Mesendoderm (in vitro differentiated cells): Measurements from ENCODE around the gene GABRB3.

Experiments
- DNase-seq: peaks from one replicate; pipeline ENCODE4 v3.0.0; 2013
- H2AK5ac ChIP-seq: 2 replicates; pipeline ENCODE4 v1.6.1; 2013; ENCODE audit warnings: low read length, inconsistent platforms
- H2BK120ac ChIP-seq: 2 replicates; pipeline ENCODE4 v1.6.1; 2013; ENCODE audit warnings: low read depth, mild to moderate bottlenecking, low read length, moderate library complexity, mixed read lengths
- H2BK15ac ChIP-seq: replicated peaks from 2 replicates; pipeline ENCODE4 v1.6.1; 2013; ENCODE audit warnings: low read depth, mild to moderate bottlenecking, moderate library complexity
- H2BK5ac ChIP-seq: 2 replicates; pipeline ENCODE4 v1.6.1; 2013; ENCODE audit warnings: low read length, inconsistent platforms
- H3K18ac ChIP-seq: 2 replicates; pipeline ENCODE4 v1.6.1; 2013; ENCODE audit warnings: mild to moderate bottlenecking, low read length, mixed read lengths
- H3K23ac ChIP-seq: one replicate; pipeline ENCODE4 v1.6.1; 2013; ENCODE audit warnings: low read length
- H3K27ac ChIP-seq: 2 replicates; pipeline ENCODE4 v1.5.1; 2013; ENCODE audit warnings: low read depth, mild to moderate bottlenecking, inconsistent platforms, low read length, moderate library complexity
- H3K27me3 ChIP-seq: 2 replicates; pipeline ENCODE4 v1.6.1; 2013; ENCODE audit warnings: low read length, control low read depth, mild to moderate bottlenecking, inconsistent platforms; ENCODE audit not compliant: insufficient read depth, poor library complexity
- H3K36me3 ChIP-seq: 2 replicates; pipeline ENCODE4 v1.6.1; 2013; ENCODE audit warnings: low read length, inconsistent platforms; ENCODE audit not compliant: control insufficient read depth, insufficient read depth
- H3K4ac ChIP-seq: one replicate; pipeline ENCODE4 v1.6.1; 2013; ENCODE audit warnings: low read depth, mild to moderate bottlenecking, low read length, moderate library complexity
- H3K4me1 ChIP-seq: 2 replicates; pipeline ENCODE4 v1.6.1; 2013; ENCODE audit warnings: low read depth, low read length, inconsistent platforms; ENCODE audit not compliant: control insufficient read depth
- H3K4me2 ChIP-seq: 2 replicates; pipeline ENCODE4 v1.6.1; 2013; ENCODE audit warnings: low read length
- H3K4me3 ChIP-seq: 2 replicates; pipeline ENCODE4 v1.5.1; 2013; ENCODE audit warnings: mild to moderate bottlenecking, low read length
- H3K56ac ChIP-seq: one replicate; pipeline ENCODE4 v1.6.1; 2013; ENCODE audit warnings: low read length
- H3K79me1 ChIP-seq: 2 replicates; pipeline ENCODE4 v1.6.1; 2013; ENCODE audit warnings: low read length, inconsistent platforms
- H3K79me2 ChIP-seq: 2 replicates; pipeline ENCODE4 v1.6.1; 2013; ENCODE audit warnings: mild to moderate bottlenecking, low read length; ENCODE audit not compliant: control insufficient read depth, insufficient read depth
- H3K9ac ChIP-seq: 2 replicates; pipeline ENCODE4 v1.6.1; 2013; ENCODE audit warnings: low read length, inconsistent platforms
- H4K5ac ChIP-seq: one replicate; pipeline ENCODE4 v1.6.1; 2013; ENCODE audit warnings: low read length
- H4K8ac ChIP-seq: one replicate; pipeline ENCODE4 v1.6.1; 2013; ENCODE audit warnings: low read depth, mild to moderate bottlenecking, control low read depth, low read length, moderate library complexity
- WGBS: extraction: QIAGEN DNeasy Blood & Tissue Kit; methylation state at CpG from one replicate; pipeline ENCODE4 v1.1.7; 2013; ENCODE audit warnings: low lambda C conversion rate, missing lambda C conversion rate; ENCODE audit not compliant: insufficient coverage; ENCODE audit errors: extremely low coverage; 5-methylcytosine and 5-hydroxymethylcytosine counted together

GABRB3 gene

DNA sequence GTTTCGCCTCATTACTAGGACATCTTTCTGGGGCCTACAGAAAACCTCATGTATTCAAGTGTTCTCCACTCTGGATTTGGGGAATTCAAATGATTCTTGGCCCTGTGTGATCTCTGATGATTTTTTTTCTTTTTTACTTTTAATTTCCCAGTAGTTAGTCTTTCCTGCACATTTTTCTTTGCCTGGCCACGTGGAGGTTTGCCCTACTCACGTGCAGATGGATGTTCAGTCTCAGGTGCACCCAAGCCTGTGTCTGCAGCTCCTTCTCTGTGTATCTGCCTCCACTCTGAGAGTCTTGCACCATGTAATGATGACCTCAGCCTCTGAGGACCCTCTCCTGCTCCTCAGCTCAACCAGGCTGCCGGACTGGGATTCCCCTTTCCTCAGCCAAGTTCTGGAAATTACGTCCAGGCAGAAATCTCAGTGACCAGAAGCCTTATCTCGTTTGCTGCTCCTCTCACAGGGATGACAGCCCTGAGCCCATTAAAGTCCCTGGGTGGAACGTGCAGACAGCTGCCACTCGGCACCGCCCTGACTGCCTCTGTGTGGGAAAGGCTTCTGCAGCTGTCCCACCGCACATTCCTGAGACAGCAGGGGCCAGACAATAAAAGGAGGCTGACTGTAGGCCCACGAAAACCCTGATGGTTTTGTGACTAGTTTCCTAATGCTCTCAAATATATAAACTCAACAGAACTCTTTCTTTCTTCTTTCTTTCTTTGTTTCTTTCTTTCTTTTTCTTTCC is 31.4 kb upstream of the GABRB3 start:
- Histone ChIP-seq H3K4me3 (no peak overlapping the region), H2BK15ac (no peak overlapping the region), H3K4me2 (no peak overlapping the region), H3K36me3 (no peaks in the 10 kb centered on the region), H4K5ac (no peak overlapping the region), H3K27me3 (no peaks in the 10 kb centered on the region), H3K9ac (no peak overlapping the region), H3K79me2 (no peaks in the 10 kb centered on the region), H3K79me1 (no peaks in the 10 kb centered on the region), H3K27ac (no peak overlapping the region), H2BK5ac (no peak overlapping the region), H3K23ac (no peak overlapping the region), H3K56ac (no peak overlapping the region), H2BK120ac (no peak overlapping the region), H4K8ac (no peak overlapping the region), H3K4me1 (no peaks in the 10 kb centered on the region), H3K4ac (peak overlapping the region; percentile 59), H2AK5ac (no peak overlapping the region), H3K18ac (no peak overlapping the region)
- DNase-seq: peak; percentile 1
- no CpG with 5 or more reads among the region's 11 CpGs for WGBS

DNA sequence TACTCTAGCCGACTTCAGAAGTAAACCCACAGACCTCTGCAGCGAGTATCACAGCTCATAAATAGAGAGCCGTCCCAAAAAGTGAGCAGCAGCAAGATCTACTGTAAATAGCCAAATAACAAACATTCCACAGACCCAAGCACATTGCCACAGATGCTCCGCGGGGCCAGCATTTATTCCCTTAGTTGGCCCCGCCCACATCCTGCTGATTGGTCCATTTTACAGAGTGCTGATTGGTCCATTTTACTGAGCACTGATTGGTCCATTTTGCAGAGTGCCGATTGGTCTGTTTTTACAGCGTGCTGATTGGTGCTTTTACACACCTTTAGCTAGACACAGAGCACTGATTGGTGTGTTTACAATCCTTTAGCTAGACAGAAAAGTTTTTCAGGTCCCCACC is 17.3 kb upstream of the GABRB3 start:
- H3K23ac ChIP-seq: no peak overlapping the region
- H3K79me1 ChIP-seq: no peaks in the 10 kb centered on the region
- H3K4me3 ChIP-seq: no peak overlapping the region
- no peak overlapping the region for H2BK15ac ChIP-seq
- no peaks in the 10 kb centered on the region for H3K27me3 ChIP-seq
- peak; percentile 6 for DNase-seq
- no peak overlapping the region for H3K9ac ChIP-seq
- no peaks in the 10 kb centered on the region for H3K4me1 ChIP-seq
- no peak overlapping the region for H2AK5ac ChIP-seq
- no peaks in the 10 kb centered on the region for H3K79me2 ChIP-seq
- H3K18ac ChIP-seq: no peak overlapping the region
- WGBS: no CpG with 5 or more reads among the region's 8 CpGs
- H3K36me3 ChIP-seq: no peaks in the 10 kb centered on the region
- no peak overlapping the region for H3K56ac ChIP-seq
- H3K4ac ChIP-seq: no peak overlapping the region
- no peak overlapping the region for H2BK120ac ChIP-seq
- H4K5ac ChIP-seq: no peak overlapping the region
- H3K27ac ChIP-seq: no peak overlapping the region
- no peak overlapping the region for H2BK5ac ChIP-seq
- no peak overlapping the region for H4K8ac ChIP-seq
- H3K4me2 ChIP-seq: no peak overlapping the region

DNA sequence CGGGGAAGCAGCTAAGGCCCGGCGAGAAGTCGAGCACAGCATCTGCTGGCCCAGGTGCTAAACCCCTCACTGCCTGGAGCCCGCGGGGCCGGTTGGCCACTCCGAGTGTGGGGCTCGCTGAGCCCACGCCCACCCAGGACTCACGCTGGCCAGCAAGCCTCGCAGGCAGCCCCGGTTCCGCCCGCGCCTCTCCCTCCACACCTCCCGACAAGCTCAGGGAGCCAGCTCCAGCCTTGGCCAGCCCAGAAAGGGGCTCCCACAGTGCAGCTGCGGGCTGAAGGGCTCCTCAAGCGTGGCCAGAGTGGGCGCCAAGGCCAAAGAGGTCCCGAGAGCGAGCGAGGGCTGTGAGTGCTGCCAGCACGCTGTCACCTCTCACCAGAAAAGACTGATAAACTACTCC is 8.9 kb upstream of the GABRB3 start:
- Histone ChIP-seq H3K4me1 (no peaks in the 10 kb centered on the region), H3K27me3 (no peaks in the 10 kb centered on the region), H3K4ac (no peak overlapping the region), H3K27ac (no peak overlapping the region), H2BK15ac (no peak overlapping the region), H3K23ac (no peak overlapping the region), H3K56ac (no peak overlapping the region), H3K4me2 (no peak overlapping the region), H4K8ac (no peak overlapping the region), H3K9ac (no peak overlapping the region), H2AK5ac (no peak overlapping the region), H3K79me2 (no peaks in the 10 kb centered on the region), H3K4me3 (no peak overlapping the region), H4K5ac (no peak overlapping the region), H3K36me3 (no peaks in the 10 kb centered on the region), H2BK5ac (no peak overlapping the region), H3K79me1 (no peaks in the 10 kb centered on the region), H2BK120ac (no peak overlapping the region), H3K18ac (no peak overlapping the region)
- no peak for DNase-seq
- WGBS: no CpG with 5 or more reads among the region's 24 CpGs

DNA sequence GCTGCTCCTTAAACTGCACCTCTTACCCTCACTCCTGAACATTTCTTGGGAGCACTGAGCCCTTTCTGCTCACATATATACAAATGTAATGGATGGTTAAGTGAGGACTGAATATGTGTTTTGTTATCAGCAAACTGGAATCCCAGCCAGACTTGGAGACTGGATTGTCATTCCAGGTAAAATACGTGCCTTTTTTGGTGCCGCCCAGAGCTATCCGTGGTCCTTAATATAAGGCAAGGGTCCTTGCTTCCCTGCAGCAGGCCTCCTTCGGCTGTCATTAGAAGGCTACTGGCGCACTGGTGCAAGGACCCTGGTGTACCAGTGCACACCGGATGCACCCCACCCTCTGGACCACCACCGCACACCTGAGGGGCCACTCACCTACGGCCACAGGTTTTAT is 1.1 kb upstream of the GABRB3 start:
- no peak overlapping the region for H4K5ac ChIP-seq
- H3K56ac ChIP-seq: peak overlapping the region; percentile 78
- no peak overlapping the region for H3K18ac ChIP-seq
- peak overlapping the region; percentile 62 for H3K9ac ChIP-seq
- H3K36me3 ChIP-seq: no peaks in the 10 kb centered on the region
- DNase-seq: peak; percentile 85
- WGBS: no CpG with 5 or more reads among the region's 8 CpGs
- H3K79me2 ChIP-seq: peaks cover 23% of the 10 kb centered on the region
- peak overlapping the region; percentile 72 for H3K4me2 ChIP-seq
- H2BK5ac ChIP-seq: no peak overlapping the region
- H3K79me1 ChIP-seq: no peaks in the 10 kb centered on the region
- peak overlapping the region; percentile 14 for H3K4me3 ChIP-seq
- no peak overlapping the region for H4K8ac ChIP-seq
- no peak overlapping the region for H2BK15ac ChIP-seq
- peak overlapping the region; percentile 20 for H3K27ac ChIP-seq
- no peak overlapping the region for H2BK120ac ChIP-seq
- H3K27me3 ChIP-seq: no peaks in the 10 kb centered on the region
- H3K4ac ChIP-seq: no peak overlapping the region
- H3K23ac ChIP-seq: no peak overlapping the region
- no peak overlapping the region for H2AK5ac ChIP-seq
- H3K4me1 ChIP-seq: no peaks in the 10 kb centered on the region

DNA sequence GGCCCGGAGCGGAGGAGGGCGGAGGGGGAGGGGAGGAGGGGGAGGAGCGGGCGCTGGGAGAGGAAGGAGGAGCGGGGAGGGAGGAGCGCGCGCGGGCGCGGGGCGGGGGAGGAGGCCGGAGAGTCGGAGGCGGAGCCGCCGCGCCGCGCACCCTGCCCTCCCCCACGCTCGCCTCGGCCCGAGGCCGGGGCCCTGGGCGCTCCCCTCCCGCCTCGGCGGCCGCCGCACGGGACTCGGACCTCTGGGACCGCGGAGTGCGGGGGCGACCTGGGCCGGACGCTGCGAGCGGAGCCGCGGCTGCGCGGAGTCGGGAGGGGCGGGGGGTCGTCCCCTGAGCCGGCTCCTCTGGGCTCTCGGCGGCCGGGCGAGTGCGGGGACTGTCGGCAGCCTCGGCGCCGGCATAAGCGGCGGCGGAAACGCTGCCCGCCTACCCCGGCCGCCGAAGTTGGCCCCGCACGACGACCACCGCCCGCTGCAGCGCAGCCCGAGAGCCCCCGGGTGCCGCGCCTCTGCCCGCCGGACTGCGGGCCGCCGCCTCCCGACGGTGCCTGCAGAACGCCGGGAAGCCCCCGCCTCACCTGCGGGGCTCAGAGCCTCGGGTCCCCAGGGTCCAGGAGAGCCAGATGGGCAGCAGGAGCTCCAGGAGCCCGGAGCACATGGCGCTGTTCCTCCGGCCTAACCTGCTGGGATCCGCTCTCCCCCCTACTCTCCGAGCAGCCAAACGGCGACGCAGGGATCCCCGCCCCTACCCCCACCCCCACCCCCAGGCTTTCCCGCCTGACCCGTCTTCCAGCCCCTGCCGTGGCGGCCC is 406 bp upstream of the GABRB3 start:
- Histone ChIP-seq H3K9ac (peak overlapping the region; percentile 81), H3K27me3 (no peaks in the 10 kb centered on the region), H3K4me3 (peak overlapping the region; percentile 45), H4K5ac (no peak overlapping the region), H3K4me2 (peak overlapping the region; percentile 55), H3K4me1 (no peaks in the 10 kb centered on the region), H3K79me1 (no peaks in the 10 kb centered on the region), H2BK15ac (no peak overlapping the region), H2AK5ac (no peak overlapping the region), H3K4ac (peak overlapping the region; percentile 95), H4K8ac (peak overlapping the region; percentile 97), H3K56ac (peak overlapping the region; percentile 91), H3K18ac (peak overlapping the region; percentile 100), H3K36me3 (no peaks in the 10 kb centered on the region), H3K27ac (peak overlapping the region; percentile 90), H2BK5ac (peak overlapping the region; percentile 69), H3K79me2 (peaks cover 23% of the 10 kb centered on the region), H2BK120ac (peak overlapping the region; percentile 68), H3K23ac (no peak overlapping the region)
- WGBS: no CpG with 5 or more reads among the region's 102 CpGs
- DNase-seq: peak; percentile 87
